ENCODE measurements around the gene EFCAB8.
"Not testable (repeated sequence)": the region's sequence is repeated elsewhere in the genome, so short reads cannot be mapped to it uniquely, and the experiment has no call there.

Gene EFCAB8

DNA sequence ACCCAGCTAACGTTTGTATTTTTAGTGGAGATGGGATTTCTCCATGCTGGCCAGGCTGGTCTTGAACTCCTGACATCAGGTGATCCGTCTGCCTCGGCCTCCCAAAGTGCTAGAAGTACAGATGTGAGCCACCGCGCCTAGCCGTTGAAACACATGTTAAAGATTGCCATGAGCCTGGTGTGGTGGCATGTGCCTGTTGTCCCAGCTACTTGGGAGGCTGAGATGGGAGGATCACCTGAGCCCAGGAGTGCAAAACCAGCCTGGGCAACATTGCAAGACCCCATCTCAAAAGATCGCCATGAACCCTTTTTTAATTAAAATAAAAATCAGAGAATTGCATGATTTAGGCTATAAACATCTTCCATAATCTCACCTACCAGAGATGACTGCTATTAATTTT lies 2.7 kb downstream of the EFCAB8 start:
- WGBS, 2 experiments, result 83 to 97% methylated on average over 7 of the region's 7 CpGs
- H3K27me3 ChIP-seq (ENCODE audit: control insufficient read depth, insufficient read depth, low read length, poor library complexity, severe bottlenecking), result no peaks in the 10 kb centered on the region
- H3K4me1 ChIP-seq (ENCODE audit: control insufficient read depth, insufficient read depth, low read length), result no peaks in the 10 kb centered on the region
- no peaks in the 10 kb centered on the region for H3K9me3 ChIP-seq (ENCODE audit: control insufficient read depth, low read length)
- no peak overlapping the region for H3K4me3 ChIP-seq (ENCODE audit: insufficient read depth, low read depth, low read length)
- H3K36me3 ChIP-seq (ENCODE audit: control insufficient read depth, insufficient read depth, low read length), result no peaks in the 10 kb centered on the region
- H3K27ac ChIP-seq (ENCODE audit: insufficient read depth, low read depth, low read length, poor library complexity, severe bottlenecking), result no peak overlapping the region

DNA sequence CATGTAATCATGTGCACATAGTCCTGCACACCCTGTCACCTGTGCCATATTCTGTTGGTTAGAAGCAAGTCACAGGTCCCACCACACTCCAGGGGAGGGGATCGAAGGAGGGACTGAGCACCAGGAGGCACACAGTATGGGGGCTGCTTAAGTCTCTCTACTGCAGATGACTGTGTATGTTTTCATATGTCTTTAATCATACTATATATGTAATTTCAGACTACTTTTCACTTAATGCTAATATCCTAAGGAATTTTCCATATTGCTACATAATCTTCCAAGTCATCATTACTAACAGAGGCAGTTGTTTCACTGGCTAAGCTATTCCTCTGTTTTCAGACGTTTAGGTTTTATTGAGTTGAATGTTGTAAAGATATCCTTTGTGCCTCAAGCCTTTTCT lies 10.8 kb downstream of the EFCAB8 start:
- Histone ChIP-seq H3K4me1 (ENCODE audit: control insufficient read depth, insufficient read depth, low read length) (no peaks in the 10 kb centered on the region), H3K36me3 (ENCODE audit: control insufficient read depth, insufficient read depth, low read length) (no peaks in the 10 kb centered on the region), H3K9me3 (ENCODE audit: control insufficient read depth, low read length) (no peaks in the 10 kb centered on the region), H3K27ac (ENCODE audit: insufficient read depth, low read depth, low read length, poor library complexity, severe bottlenecking) (no peak overlapping the region), H3K4me3 (ENCODE audit: insufficient read depth, low read depth, low read length) (no peak overlapping the region), H3K27me3 (ENCODE audit: control insufficient read depth, insufficient read depth, low read length, poor library complexity, severe bottlenecking) (no peaks in the 10 kb centered on the region)
- WGBS, 2 experiments, result 79 to 100% methylated on average over 2 of the region's 2 CpGs

DNA sequence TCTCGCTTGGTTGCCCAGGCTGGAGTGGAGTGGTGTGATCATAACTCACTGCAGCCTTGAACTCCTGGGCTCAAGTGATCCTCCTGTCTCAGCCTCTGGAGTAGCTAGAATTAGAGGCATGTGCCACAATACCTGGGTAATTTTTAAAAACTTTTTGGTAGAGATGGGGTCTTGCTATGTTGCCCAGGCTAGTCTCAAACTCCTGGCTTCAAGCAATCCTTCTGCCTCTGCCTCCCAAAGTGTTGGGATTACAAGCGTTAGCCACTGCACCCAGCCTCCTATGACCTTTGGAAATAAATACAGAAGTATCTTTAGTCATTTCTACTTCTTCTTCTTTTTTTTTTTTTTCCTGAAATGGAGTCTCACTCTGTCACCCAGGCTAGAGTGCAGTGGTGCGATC lies 11.8 kb downstream of the EFCAB8 start:
- not testable (repeated sequence) for H3K9me3 ChIP-seq (ENCODE audit: control insufficient read depth, low read length); H3K4me3 ChIP-seq (ENCODE audit: insufficient read depth, low read depth, low read length); H3K27me3 ChIP-seq (ENCODE audit: control insufficient read depth, insufficient read depth, low read length, poor library complexity, severe bottlenecking); H3K36me3 ChIP-seq (ENCODE audit: control insufficient read depth, insufficient read depth, low read length); H3K27ac ChIP-seq (ENCODE audit: insufficient read depth, low read depth, low read length, poor library complexity, severe bottlenecking); H3K4me1 ChIP-seq (ENCODE audit: control insufficient read depth, insufficient read depth, low read length)
- 93 to 96% methylated on average over 3 of the region's 3 CpGs for WGBS, 2 experiments

DNA sequence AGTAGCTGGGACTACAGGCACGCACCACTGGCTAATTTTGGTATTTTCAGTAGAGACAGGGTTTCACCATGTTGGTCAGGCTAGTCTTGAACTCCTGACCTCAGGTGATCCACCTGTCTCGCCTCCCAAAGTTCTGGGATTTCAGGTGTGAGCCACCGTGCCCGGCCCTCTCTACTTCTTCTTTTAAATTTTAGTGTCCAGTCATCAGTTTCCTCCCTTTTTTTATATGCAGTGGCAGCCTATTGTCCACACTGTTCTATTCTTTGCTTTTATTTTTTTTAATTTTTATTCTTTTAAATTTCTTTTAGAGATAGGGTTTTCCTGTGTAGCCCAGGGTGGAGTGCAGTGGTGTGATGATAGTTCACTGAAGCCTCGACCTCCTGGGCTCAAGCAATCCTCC lies 12.3 kb downstream of the EFCAB8 start:
- Histone ChIP-seq H3K9me3 (ENCODE audit: control insufficient read depth, low read length) (no peaks in the 10 kb centered on the region), H3K27me3 (ENCODE audit: control insufficient read depth, insufficient read depth, low read length, poor library complexity, severe bottlenecking) (no peaks in the 10 kb centered on the region), H3K27ac (ENCODE audit: insufficient read depth, low read depth, low read length, poor library complexity, severe bottlenecking) (no peak overlapping the region), H3K36me3 (ENCODE audit: control insufficient read depth, insufficient read depth, low read length) (no peaks in the 10 kb centered on the region), H3K4me3 (ENCODE audit: insufficient read depth, low read depth, low read length) (no peak overlapping the region), H3K4me1 (ENCODE audit: control insufficient read depth, insufficient read depth, low read length) (no peaks in the 10 kb centered on the region)
- WGBS, 2 experiments, result 90 to 92% methylated on average over 5 of the region's 5 CpGs

DNA sequence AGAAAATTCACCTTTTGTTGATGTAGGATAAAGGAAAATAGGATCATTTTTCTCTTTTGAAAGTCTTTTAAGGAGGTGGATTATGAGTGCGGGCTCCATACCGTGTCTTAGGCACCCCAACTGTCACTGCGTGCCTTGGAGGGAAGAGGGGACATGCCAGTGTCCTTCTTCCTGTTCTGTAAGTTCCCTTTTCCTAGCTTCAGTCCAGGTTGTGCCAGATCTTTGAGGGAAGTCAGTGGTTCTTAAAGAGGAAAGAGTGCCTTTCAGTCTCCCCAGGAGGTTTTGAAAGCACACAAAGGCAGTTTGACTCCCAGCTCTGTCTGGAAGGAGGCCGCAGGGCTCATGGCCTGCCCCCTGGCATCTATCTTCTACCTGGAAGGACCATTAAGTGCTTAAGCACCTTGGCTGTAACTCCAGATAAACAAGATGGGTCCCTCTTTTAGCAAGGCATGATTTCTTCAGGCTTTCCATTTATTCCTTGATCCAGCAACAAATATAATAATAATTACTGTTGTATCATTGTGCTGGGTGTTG lies 13.0 kb downstream of the EFCAB8 start:
- H3K27ac ChIP-seq (ENCODE audit: insufficient read depth, low read depth, low read length, poor library complexity, severe bottlenecking), result no peak overlapping the region
- WGBS, 2 experiments, result 81 to 82% methylated on average over 4 of the region's 4 CpGs
- H3K9me3 ChIP-seq (ENCODE audit: control insufficient read depth, low read length), result no peaks in the 10 kb centered on the region
- H3K4me1 ChIP-seq (ENCODE audit: control insufficient read depth, insufficient read depth, low read length), result no peaks in the 10 kb centered on the region
- H3K4me3 ChIP-seq (ENCODE audit: insufficient read depth, low read depth, low read length), result no peak overlapping the region
- no peaks in the 10 kb centered on the region for H3K27me3 ChIP-seq (ENCODE audit: control insufficient read depth, insufficient read depth, low read length, poor library complexity, severe bottlenecking)
- H3K36me3 ChIP-seq (ENCODE audit: control insufficient read depth, insufficient read depth, low read length), result no peaks in the 10 kb centered on the region

DNA sequence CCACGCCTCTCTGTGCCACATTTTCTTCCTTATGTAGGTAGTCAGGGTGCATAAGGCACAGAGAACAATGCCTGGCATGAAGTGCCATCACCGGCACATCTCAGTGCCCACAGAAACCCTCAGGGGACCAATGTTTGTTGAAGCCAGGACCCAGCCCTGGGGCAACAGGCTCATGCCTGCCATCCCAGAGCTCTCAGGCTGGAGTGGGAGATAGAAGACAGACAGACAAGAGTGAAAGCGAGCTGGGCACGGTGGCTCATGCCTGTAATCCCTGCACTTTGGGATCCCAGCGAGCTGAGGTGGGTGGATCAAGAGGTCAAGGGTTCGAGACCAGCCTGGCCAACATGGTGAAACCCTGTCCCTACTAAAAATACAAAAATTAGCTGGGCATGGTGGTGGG lies 13.5 kb downstream of the EFCAB8 start:
- Histone ChIP-seq H3K27me3 (ENCODE audit: control insufficient read depth, insufficient read depth, low read length, poor library complexity, severe bottlenecking) (no peaks in the 10 kb centered on the region), H3K36me3 (ENCODE audit: control insufficient read depth, insufficient read depth, low read length) (no peaks in the 10 kb centered on the region), H3K4me3 (ENCODE audit: insufficient read depth, low read depth, low read length) (no peak overlapping the region), H3K27ac (ENCODE audit: insufficient read depth, low read depth, low read length, poor library complexity, severe bottlenecking) (no peak overlapping the region), H3K9me3 (ENCODE audit: control insufficient read depth, low read length) (no peaks in the 10 kb centered on the region), H3K4me1 (ENCODE audit: control insufficient read depth, insufficient read depth, low read length) (no peaks in the 10 kb centered on the region)
- WGBS, 2 experiments, result 91 to 92% methylated on average over 6 of the region's 6 CpGs

DNA sequence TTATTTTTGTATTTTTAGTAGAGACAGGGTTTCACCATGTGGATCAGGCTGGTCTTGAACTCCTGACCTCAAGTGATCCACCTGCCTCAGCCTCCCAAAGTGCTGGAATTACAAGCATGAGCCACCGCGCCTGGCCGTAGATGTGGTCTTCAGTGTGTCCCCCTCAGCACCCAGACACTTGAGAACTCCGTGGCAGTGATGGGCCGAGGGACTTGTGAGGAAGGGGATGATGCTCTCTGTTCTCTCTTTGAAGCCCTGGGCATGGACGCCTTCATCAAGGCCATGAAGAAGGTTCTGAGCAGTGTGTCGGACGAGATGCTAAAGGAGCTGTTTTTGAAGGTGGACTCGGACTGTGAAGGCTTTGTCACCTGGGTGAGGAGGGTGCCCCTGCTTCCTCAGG lies 16.9 kb downstream of the EFCAB8 start:
- Histone ChIP-seq H3K36me3 (ENCODE audit: control insufficient read depth, insufficient read depth, low read length) (no peaks in the 10 kb centered on the region), H3K27ac (ENCODE audit: insufficient read depth, low read depth, low read length, poor library complexity, severe bottlenecking) (no peak overlapping the region), H3K9me3 (ENCODE audit: control insufficient read depth, low read length) (no peaks in the 10 kb centered on the region), H3K4me3 (ENCODE audit: insufficient read depth, low read depth, low read length) (no peak overlapping the region), H3K27me3 (ENCODE audit: control insufficient read depth, insufficient read depth, low read length, poor library complexity, severe bottlenecking) (no peaks in the 10 kb centered on the region), H3K4me1 (ENCODE audit: control insufficient read depth, insufficient read depth, low read length) (no peaks in the 10 kb centered on the region)
- 89 to 94% methylated on average over 9 of the region's 9 CpGs for WGBS, 2 experiments

DNA sequence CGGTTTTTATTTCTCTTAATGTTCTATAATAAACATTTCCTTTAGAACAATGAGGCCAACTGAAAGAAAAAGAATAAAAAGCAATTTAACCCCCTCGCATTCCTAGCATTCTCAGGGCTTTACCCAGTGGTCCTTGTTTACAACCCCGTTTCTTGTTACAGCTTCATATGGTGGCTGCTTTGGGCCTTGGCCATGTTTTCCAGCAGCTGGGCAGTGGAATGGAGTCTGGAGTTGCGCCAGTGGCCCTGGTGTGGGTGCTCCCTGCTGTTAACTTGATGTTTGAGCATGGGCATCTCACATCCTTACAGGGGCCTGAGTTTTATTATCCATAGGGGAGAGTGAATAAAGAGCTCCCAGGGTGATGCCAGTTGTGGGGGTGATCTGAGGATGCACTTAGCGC lies 18.8 kb downstream of the EFCAB8 start:
- Histone ChIP-seq H3K27me3 (ENCODE audit: control insufficient read depth, insufficient read depth, low read length, poor library complexity, severe bottlenecking) (no peaks in the 10 kb centered on the region), H3K9me3 (ENCODE audit: control insufficient read depth, low read length) (no peaks in the 10 kb centered on the region), H3K4me3 (ENCODE audit: insufficient read depth, low read depth, low read length) (no peak overlapping the region), H3K4me1 (ENCODE audit: control insufficient read depth, insufficient read depth, low read length) (no peaks in the 10 kb centered on the region), H3K36me3 (ENCODE audit: control insufficient read depth, insufficient read depth, low read length) (no peaks in the 10 kb centered on the region), H3K27ac (ENCODE audit: insufficient read depth, low read depth, low read length, poor library complexity, severe bottlenecking) (no peak overlapping the region)
- WGBS, 2 experiments, result 77 to 79% methylated on average over 5 of the region's 5 CpGs

DNA sequence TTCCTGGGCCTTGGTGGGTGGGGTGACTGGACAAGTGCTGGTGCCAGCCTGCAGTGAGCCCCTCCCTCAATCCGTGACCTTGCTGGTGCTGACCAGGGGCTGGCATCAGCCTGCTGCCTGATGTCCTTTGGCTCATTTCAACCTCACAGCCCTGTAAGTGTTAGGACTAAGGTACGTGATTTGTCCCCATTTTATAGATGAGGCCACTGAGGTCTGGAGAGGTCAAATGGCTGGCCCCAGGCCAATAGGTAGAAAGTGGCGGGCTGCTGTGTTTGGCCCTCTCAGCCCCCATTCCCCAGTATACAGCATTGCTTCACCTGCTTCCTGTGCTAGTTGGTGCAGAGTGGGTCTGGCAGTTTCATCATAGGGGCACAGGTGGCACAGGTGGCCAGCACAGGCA lies 20.1 kb downstream of the EFCAB8 start:
- Histone ChIP-seq H3K4me3 (ENCODE audit: insufficient read depth, low read depth, low read length) (no peak overlapping the region), H3K27ac (ENCODE audit: insufficient read depth, low read depth, low read length, poor library complexity, severe bottlenecking) (no peak overlapping the region), H3K9me3 (ENCODE audit: control insufficient read depth, low read length) (no peaks in the 10 kb centered on the region), H3K36me3 (ENCODE audit: control insufficient read depth, insufficient read depth, low read length) (no peaks in the 10 kb centered on the region), H3K27me3 (ENCODE audit: control insufficient read depth, insufficient read depth, low read length, poor library complexity, severe bottlenecking) (no peaks in the 10 kb centered on the region), H3K4me1 (ENCODE audit: control insufficient read depth, insufficient read depth, low read length) (no peaks in the 10 kb centered on the region)
- 96 to 97% methylated on average over 3 of the region's 3 CpGs for WGBS, 2 experiments

DNA sequence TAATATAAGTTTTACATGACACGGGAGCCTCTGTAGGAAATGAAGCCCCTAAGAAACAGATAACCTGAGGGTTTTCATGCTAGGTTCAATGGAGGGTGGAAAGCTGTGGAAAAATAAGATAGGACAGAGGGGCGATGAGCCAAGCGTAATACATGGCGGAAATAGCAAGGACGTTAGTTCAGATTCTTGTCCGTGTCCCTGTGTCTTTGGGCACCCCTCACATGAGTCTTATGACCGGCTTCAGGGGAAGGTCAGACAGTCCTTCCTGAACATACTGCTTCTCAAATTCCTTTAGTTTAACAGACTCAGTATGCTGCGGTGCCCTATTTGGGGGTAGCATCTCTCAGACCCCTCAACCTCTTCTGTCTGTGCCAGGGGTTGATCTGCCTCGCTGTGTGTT lies 20.8 kb downstream of the EFCAB8 start:
- Histone ChIP-seq H3K9me3 (ENCODE audit: control insufficient read depth, low read length) (no peaks in the 10 kb centered on the region), H3K4me1 (ENCODE audit: control insufficient read depth, insufficient read depth, low read length) (no peaks in the 10 kb centered on the region)
- 93 to 96% methylated on average over 9 of the region's 9 CpGs for WGBS, 2 experiments

DNA sequence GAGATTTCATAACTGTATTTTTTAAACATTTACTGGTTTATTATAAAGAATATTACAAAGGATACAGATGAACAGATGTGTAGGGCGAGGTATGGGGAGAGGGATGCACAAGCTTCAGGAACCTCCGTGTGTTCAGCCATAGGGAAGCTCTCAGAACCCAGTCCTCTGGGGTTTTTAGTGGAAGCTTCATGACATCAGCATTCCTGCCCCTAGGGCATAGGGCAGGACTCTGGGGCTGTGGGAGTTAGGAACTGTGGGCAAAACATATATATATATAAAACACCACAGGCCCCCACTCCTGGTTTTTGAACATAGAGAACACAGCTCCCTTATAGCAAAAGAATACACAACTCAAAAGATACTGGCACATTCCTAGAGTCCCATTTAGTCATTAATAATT lies 21.9 kb downstream of the EFCAB8 start:
- Histone ChIP-seq H3K9me3 (ENCODE audit: control insufficient read depth, low read length) (no peaks in the 10 kb centered on the region), H3K27me3 (ENCODE audit: control insufficient read depth, insufficient read depth, low read length, poor library complexity, severe bottlenecking) (no peaks in the 10 kb centered on the region), H3K4me3 (ENCODE audit: insufficient read depth, low read depth, low read length) (no peak overlapping the region), H3K27ac (ENCODE audit: insufficient read depth, low read depth, low read length, poor library complexity, severe bottlenecking) (no peak overlapping the region), H3K4me1 (ENCODE audit: control insufficient read depth, insufficient read depth, low read length) (no peaks in the 10 kb centered on the region), H3K36me3 (ENCODE audit: control insufficient read depth, insufficient read depth, low read length) (no peaks in the 10 kb centered on the region)
- 79 to 86% methylated on average over 2 of the region's 2 CpGs for WGBS, 2 experiments

More for the DNA sequence above, 20.8 kb downstream of the EFCAB8 start:
- Histone ChIP-seq H3K27ac (ENCODE audit: insufficient read depth, low read depth, low read length, poor library complexity, severe bottlenecking) (no peak overlapping the region), H3K36me3 (ENCODE audit: control insufficient read depth, insufficient read depth, low read length) (no peaks in the 10 kb centered on the region), H3K4me3 (ENCODE audit: insufficient read depth, low read depth, low read length) (no peak overlapping the region), H3K27me3 (ENCODE audit: control insufficient read depth, insufficient read depth, low read length, poor library complexity, severe bottlenecking) (no peaks in the 10 kb centered on the region)

Data from ectodermal cell (in vitro differentiated cells).